HS-5 (cell line): ENCODE data around the gene CRTC3.

ENCODE experiments used
- DNase-seq: peaks from one replicate; pipeline ENCODE4 v3.0.0-alpha.2; 2012; ENCODE audit warnings: low read depth

Gene CRTC3

DNA sequence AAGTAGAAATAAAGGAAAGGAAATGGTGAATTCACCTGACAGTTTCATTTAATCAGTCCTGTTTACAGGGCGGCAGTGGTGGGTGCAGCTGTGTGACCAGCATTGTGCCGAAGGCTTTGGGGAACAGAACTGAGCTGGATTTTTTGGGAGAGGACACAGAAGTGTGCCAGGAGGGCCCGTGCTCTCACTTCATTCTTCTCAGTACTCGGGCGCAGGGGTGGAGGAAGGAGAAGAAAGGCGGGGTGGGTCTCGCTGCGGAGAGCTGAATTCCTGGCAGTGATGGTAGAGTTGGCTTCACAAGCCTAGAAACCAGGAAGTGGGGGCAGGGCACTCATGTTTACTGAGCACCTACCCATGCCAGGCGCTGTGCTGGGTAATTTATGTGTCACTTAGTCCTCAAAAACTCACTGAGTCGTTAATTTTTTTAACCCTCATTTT is 64.6 kb downstream of the CRTC3 start:
- DNase-seq = no peak

DNA sequence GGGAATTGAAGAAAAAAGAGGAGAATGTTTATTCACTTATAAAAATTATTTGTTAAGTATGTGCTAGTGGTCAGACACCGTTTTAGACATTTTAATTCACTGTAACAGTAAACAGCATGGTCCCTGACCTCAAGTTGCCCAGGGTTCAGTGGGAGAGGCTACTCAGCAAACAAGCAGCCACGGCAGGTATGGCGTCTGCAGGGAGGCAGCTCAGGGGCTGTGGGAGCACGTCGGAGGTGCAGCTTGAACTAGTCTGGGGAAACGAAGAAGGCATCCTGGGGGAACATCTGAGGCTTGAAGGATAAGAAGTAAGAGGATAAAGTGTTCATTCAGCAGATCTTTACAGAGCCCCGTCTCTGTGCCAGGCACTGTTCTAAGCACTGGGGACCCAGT is 66.0 kb downstream of the CRTC3 start:
- DNase-seq = no peak

DNA sequence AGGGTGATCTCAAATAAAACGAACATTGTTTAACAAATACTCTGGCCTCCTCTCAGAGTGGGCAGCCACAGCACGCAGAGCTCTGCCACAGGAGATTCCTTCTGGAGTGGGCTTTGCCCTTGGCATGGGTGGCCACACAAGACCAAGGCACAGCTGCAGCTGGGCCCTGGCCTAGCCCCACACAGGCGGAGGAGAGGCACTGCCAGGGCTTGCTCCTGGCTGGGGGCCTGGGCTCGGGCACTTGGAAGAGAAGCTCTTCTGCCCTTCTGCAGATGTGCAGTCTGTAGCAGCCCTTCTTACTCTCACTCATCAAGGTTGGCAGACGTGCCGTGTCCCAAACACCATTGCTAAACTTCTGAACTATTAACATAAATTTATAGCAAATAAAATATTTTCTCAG is 67.2 kb downstream of the CRTC3 start:
- no peak for DNase-seq

DNA sequence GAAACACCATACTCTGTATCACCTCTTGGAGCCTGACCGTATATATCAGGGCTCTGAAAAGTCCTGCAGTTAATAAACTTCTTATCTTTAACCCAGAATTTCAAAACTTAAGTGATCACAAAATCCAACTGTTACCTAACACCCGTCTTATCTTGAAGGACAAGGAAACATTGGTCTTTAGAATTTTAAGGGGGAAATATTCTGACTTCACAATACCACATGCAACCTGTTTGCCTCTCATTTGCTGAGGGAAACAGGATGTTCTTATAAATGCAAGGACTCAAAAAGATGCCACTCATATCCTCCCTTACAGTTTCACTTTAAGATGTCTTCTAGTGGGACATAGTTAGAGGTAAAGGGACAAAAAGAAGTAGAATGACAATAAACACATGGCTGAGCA is 67.9 kb downstream of the CRTC3 start:
- DNase-seq = no peak

DNA sequence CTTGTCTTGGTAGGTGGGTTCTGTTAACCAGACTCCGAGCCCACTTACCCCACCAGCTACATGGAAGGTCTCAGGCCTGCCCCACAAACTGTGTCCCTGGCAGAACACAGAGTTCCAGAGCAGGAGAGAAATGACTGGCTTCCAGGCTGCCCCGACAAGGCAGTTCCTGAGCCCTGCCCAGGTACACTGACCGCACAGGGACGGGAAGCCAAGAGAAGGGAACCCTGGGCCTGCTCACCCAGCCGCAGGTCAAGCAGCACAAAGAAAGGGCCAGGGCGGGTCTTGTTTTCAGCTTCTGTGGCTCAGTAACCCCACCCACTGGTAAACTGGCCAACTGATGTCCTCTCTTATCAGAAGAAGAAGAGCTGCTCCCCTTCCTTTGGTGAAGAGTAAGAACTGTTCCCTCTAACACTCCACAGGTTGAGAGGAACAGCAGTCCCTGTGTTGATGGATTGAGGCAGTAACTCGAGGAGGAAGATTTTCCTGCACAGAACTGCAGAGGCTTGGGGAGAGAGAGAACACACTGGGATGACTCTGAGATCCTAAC is 68.4 kb downstream of the CRTC3 start:
- DNase-seq = no peak

DNA sequence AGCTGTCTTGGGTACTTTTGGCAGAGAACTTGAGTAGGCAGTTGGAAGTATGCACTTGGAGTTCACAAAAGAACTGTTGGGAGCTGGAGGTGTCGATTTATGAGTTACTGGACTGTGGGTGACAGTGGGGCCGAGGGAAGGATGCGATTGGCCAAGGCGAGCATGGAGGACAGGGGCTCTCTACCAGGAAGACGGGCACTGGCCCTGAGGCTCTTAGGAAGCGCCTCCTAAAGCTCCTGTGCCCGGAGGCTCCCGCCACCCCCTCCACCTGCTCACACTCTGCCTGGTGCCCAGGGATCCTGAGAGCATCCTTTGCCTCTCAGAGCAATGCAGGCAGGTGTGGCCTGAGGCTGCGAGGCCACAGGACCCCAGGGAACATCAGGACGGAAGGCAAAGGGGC is 69.0 kb downstream of the CRTC3 start:
- no peak for DNase-seq

DNA sequence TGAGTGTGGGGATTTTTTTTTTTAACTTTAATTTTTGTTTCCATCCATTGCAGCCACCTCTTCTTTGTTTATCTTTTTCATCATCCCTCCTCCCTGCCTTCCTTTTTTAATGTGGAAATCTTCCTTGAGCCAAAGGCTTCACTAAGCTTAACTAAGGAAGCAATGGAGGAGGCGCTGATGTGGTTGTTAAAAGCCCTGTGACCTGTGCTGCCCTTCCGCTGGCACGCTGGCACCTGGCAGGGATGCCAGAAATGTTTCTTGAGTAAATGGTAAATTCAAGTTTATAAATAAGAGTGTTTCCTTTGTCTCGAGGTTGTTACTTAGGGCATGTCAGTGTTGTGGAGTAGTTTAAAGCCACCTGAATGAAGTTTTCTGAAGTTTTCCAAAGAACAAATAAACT is 69.4 kb downstream of the CRTC3 start:
- no peak for DNase-seq

DNA sequence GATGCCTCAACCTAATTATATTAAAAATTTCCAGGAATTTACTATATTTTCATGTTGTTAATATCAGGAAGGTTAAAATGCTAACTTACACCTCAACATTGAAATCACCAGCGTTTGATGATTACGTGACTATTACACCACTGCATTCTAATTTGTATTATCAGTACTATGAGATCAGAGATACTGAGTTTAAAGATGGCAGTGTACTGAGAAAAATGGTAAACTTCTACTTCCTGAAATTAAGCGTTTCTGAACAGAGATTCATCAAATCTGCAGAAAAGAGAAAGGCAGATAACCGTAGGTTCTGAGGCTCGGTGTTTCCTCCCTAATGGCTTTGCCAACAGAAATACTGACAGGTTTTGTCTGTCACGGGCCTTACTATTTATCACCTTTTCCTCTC is 69.9 kb downstream of the CRTC3 start:
- no peak for DNase-seq

DNA sequence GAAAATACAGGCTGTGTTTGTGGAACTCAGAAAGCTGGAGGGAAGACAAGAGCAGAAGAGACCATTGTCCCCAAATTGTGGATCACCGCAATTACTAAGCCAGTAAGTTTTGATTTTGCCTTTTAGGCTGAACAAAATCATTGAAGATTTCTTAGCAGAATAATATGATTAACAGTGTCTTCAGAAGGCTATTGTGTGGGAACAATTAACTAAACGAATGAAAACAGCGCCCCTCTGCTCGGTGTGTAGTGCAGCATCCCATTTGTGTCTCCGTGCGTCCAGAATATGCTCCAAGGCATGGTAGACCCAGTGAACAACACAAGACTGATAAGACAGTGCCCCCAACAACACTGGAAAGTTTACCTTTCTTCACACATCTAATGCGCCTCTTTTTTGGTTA is 71.2 kb downstream of the CRTC3 start:
- no peak for DNase-seq

DNA sequence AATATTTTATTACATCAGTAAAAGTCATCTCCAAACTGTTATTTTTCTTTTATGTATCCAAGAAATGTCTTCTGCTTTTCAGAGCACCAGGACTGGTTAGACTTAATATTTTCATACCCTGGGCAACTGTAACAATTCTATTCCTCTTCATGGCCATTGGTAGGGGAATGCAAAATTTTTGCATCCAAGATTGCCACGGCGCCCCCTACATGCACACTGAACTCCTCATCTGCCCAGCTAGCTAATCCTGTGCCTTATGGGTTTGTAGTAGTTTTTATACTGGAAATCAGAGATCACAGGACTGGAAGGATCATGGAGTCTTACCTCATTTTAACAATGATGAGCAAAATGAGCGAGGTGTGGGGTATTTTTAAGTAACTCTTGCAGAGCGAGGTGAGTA is 74.2 kb downstream of the CRTC3 start:
- no peak for DNase-seq

DNA sequence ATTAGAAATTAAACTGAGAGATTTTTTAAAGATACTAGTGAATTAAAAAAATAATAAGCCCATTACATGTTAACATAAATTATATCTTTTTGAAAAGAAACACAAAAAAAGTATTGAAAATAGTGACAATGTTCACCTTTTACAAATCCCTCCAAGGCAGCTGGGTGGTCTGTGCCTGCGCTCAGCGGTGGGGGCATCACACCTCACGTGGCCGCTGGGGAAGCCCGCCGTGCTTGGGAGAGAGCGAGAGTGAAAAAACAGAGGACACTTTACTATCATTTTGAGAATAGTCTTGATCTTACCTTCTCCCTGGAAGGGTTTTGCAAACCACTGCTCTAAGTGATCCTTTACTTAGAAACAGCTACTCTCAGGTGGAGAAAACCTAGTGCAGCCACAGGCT is 76.9 kb downstream of the CRTC3 start:
- DNase-seq = no peak

DNA sequence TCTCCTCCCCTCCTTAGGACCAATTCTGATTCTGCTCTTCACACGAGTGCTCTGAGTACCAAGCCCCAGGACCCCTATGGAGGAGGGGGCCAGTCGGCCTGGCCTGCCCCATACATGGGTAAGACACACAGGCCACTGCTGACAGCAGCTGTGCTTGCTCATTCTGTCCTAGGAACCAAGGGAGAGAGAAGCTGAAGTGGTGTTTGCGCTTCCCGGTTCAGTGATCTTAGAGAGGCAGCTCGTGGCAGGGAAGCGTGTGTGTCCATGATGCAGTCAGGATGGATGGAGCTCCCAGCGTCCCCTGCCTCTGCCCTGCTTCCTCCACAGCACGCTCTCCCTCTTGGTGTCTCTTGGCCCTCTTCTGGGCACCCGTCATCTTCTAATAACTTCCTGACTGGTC is 77.6 kb downstream of the CRTC3 start:
- no peak for DNase-seq

DNA sequence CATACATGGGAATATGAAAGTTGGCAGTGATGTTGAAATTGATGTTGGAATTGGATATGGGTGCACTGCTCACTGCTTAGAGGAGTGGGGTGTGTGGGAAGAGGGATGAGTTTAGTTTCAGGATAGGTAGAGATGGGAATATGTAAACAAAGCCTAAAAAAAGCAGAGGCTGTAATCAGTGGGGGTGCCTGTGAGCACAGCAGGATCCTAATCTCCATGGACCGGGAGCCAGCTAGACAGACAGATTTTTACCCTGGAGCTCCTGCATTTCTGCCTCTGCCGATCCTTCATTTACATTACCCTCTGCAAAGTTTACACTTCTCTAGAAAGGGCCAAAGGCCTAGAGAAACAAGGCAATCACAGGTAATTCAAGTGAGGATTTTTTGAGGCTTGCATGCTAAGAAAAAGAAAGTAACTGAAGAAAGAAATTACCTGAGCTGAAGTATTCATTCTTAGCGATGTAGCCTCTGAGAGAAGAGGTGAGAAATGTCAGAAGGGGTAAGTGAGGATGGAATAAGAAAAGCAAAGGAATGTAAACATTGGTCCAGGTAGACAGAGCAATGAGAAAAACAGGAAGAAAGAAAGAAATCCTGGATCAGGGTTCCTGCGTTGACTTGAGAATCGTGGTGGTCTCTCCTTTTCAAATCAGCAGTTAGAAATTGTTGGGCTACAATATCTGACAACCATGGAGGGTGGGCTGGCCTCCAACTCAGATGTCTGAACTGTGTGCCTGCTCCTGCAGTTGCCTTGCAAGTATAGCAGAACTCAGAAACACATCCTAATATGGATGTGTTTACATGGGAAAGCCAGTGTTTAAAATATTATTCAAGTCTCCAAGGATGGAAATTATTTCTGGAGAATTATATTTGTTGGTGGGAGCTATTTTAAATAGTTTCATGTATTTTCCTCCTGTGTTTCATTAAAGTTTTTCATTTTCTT is 79.8 kb downstream of the CRTC3 start:
- no peak for DNase-seq

DNA sequence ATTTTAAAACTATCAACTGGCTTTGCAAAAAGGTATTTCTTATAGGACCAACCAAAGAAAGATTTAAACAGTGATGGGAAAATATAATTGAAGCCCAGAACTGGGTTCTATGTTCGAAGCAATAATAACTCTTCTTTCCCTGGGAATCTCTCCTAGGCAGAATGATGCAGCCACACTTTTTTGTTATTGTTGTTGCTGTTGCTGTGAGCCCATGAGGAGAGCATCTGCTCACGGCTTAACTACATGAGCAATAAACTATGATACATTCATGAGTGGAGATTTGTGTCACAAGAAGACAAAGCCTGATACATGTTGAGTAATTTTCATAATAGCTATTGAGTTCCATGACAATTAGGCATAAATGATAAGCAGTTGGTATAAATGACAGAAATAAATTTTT is 80.5 kb downstream of the CRTC3 start:
- DNase-seq = peak; percentile 11

DNA sequence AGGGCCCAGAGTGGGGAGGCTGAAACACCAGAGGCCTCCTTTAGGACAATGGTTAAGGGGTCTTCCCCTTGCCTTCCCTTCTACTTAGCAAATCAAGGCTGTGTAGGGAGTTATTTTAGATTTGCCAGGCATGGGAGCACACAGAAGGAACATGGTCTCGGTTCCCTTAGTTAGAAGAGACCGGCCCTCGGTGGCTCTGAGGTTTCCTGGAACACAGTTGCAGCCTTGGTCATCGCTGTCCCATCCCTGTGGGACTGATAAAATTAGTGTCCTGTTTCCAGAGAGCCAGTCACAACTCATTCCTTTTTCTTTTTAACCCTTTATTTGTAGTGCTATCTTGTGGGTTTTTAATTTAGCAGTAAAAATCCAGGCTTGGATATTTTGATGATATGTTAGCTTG is 81.4 kb downstream of the CRTC3 start:
- no peak for DNase-seq

DNA sequence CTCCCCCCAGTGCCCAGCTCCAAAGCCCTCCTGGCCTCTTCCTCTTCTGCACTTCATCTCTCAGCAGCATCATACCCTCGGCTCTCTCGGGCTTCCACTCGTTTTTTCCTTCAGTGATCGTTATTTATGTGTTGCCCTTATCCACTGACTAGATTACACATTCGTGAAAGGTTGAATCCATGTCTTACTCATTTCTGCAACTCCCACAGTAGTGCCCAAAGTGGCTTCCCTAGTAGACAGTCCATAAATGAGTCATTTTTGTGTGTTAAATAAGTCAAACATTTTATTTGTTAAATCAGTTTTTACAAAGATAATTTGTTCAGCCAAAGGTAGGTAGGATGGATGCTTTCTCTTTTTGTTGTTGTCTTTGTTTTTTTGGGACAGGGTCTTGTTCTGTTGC is 87.4 kb downstream of the CRTC3 start:
- no peak for DNase-seq

DNA sequence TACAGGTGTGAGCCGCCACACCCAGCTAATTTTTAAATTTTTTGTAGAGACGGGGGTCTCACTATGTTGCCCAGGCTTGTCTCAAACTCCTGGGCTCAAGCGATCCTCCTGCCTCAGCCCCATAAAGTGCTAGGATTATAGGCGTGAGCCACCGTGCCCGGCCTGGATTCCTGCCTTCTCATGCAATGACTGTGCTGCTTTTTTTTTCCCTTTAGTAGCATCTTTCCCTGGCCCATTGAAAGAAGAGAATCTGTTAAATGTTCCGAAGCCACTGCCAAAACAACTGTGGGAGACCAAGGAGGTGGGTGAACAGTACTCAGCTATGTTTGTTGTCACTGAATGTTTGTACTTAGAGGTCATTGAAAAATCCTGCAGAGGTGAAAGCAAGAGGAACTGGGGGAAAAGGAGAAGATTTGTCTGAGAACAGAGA is 88.0 kb downstream of the CRTC3 start:
- no peak for DNase-seq

DNA sequence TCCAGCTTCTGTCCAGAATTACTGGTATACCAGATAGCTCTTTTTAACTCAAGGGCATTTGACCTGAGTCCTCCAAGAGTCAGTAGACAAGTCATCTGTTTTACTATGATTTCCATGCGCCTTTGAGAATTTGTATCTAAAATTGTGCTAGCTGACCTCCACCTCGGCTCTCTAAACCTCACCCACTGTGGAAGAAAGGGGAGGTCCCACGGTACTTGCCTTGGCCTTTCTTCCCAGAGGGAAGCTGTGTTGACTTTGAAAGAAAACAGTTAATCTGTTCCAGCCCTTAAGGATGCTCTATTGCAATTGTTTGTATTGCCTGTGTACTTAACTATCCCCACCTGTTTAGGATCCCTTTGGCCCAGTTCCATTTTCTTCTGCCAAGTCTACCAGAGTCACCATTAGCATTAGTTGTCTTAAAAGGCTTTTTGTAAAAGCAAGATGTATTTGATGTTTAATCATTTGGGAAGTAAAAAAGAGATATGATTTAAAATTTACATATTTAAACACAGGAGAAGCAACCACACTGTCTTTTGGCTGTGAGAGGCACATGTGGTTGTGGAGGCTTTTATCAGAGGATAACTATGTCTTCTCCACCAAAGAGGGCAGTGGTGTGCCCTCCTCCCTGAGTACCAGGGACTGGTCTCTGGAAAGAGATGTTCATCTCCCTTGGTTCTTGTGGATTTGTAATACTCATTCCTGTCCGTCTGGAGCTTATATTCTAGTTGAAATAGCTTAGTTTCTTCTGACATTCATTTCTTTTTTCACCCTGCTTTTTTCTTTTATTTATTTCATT is 88.8 kb downstream of the CRTC3 start:
- no peak for DNase-seq

DNA sequence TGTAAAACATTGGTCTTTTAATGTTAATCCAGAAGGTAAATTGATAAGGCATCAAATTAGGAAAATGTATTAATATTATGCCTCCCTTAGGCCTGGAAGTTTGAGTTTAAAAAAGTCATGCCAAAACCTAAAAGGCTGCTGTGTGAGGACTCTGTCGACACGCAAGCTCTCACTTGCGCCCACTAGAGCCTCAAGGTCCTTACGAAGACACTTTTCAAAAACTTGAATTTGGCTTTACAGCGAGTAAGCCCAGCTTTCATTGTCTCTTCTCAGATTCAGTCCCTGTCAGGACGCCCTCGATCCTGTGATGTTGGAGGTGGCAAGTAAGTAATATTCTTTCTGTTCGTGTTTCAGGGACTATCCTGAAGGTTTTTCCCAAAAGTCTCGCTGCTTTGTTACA is 89.7 kb downstream of the CRTC3 start:
- DNase-seq = no peak

DNA sequence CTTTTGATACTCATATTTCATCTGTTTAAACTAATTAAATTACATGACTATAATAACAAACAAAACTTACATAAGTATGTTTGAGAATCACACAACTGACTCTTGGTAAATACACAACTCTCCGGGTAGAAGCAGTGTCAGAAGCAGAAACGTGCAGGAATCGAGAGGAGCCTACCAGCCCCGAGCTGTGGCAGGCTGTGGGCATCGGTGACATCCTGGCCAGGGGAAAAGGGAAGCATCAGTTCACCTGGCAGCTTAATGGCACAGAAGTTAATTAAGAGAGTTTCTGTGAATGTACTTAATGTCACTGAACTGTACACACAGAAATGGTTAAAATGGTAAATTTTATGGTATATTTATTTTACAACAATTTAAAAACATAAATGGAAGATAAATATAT is 90.2 kb downstream of the CRTC3 start:
- DNase-seq = no peak

DNA sequence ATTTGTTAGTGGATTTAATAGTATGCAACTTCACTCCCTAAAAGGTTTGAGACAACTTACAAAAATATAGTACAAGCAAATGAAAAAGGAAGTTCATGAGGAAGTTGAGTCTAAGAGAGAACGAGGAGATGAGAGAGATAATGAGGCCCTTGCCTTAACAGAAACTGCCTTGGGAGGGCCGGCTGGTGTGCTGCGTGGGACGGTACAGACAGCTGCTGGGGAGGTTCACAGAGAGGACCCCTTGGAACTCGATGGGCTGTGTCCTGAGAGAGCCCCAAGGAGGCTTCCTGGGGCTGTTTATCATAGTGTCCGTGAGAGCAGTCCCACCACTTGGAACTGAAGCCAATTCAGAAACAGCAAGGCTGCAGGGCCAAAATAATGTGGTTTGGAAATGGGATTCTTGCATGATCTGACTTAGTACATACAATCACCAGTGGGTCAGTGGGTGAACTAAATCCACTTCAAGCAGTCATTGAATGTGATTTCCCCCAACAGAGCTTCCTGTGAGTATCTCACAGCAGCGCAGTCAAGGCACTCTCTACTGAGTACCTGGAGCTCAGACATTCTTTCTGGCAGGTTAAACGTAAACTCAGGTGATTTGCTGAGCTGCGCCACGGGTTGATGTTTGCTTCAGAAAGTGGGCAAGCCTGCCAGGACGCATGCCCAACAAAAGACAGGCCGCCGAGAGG is 90.8 kb downstream of the CRTC3 start:
- no peak for DNase-seq

DNA sequence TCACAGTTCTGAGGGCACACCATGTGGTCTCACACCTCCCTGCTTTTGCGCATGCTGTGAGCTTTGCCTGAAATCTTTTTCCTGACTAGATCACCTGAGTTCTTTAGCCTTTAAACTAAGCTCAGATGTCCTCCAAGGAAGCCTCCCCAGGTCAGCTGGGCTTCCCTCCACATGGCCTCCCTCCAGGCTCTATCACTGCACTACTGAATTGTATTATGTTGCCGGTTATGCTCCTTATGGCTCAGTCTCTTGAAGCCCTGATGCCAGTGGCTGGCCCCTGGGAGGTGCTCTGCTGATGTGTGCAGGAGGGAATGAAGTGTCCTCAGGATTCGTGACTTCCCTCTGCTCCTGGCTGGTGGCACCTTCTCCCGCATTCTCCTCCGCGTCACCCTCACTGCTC is 94.1 kb downstream of the CRTC3 start:
- DNase-seq = no peak
